ENCODE measurements around the gene PRRT4.

The PRRT4 gene

DNA sequence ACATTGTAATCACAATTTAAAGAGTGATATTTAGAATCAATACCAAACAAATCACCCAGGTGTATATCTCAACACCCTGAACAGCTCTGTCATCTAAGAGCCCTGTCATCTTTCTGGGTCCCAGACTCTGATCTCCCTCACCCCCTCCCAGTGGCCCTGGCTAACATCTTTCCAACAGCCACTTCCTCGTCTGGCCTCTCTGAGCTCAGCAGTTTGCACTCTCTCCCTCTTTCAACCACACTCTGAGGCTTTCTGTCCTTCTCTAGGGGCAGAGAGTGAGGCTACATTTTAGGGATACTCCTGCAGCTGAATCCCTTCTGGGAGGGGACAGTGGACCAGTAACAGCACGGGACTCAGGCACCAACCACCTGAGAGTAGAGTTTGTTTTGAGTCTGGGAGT, 17.1 kb upstream of the PRRT4 start:
- Histone ChIP-seq H3K27me3 (ENCODE audit: insufficient read depth, low read length) (peaks cover 2% of the 10 kb centered on the region), H3K9me3 (ENCODE audit: low read length) (no peaks in the 10 kb centered on the region), H2AFZ (ENCODE audit: low read depth, low read length) (no peak overlapping the region), H3K4me1 (ENCODE audit: insufficient read depth, low read length) (peaks cover 10% of the 10 kb centered on the region), H3K4me3 (ENCODE audit: low read length) (no peak overlapping the region), H3K36me3 (ENCODE audit: insufficient read depth, low read length) (no peaks in the 10 kb centered on the region)

DNA sequence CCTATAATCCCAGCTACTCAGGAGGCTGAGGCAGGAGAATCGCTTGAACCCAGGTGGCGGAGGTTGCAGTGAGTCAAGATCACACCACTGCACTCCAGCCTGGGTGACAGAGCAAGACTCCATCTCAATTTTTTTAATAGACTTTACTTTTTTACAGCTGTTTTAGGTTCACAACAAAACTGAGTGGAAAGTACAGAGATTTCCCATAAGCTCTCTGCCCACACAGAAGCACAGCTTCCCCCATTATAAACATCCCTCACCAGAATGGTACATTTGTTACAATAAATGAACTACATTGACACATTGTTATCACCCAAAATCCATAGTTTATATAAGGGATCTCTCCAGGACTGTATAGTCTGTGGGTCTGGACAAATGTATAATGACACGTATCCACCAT, 14.6 kb upstream of the PRRT4 start:
- Histone ChIP-seq H3K36me3 (ENCODE audit: insufficient read depth, low read length) (no peaks in the 10 kb centered on the region), H3K9me3 (ENCODE audit: low read length) (no peaks in the 10 kb centered on the region), H3K4me1 (ENCODE audit: insufficient read depth, low read length) (peaks cover 10% of the 10 kb centered on the region), H2AFZ (ENCODE audit: low read depth, low read length) (no peak overlapping the region), H3K27me3 (ENCODE audit: insufficient read depth, low read length) (no peaks in the 10 kb centered on the region), H3K4me3 (ENCODE audit: low read length) (no peak overlapping the region)

DNA sequence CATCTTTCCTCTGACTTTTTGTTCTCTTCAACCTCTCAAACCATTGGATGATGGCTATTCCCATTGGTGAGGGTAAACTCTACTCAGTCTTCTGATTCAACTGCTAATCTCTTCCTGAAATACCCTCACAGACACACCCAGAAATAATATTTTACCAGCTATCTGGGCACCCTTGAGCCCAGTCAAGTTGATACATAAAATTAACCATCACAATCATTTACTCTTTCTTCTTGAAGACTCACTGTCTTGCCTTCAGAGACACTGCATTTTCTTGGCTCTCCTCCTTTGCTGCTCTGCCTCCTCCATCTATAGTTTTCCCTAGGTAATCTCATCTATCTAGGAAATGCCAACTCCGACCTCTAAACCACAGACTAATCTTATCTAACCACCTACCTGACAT, 12.6 kb upstream of the PRRT4 start:
- Histone ChIP-seq H3K4me3 (ENCODE audit: low read length) (no peak overlapping the region), H3K27me3 (ENCODE audit: insufficient read depth, low read length) (no peaks in the 10 kb centered on the region), H2AFZ (ENCODE audit: low read depth, low read length) (no peak overlapping the region)

DNA sequence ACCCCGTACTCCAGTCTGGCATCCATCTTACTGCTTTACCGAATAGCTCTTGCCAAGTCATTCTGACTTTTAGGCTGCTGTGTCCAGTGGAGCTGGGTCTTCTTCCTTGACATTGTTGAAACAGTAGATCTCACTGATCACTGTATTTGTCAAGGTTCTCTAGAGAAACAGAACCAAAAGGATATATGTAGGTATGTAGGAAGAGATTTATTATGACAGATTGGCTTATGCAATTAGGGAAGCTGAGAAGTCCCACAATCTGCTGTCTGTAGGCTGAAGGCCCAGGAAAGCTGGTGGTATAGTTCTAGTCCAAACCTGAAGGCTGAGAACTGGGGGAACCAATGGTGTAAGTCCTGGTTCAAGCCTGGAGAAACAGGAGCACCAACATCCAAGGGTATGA, 12.1 kb upstream of the PRRT4 start:
- Histone ChIP-seq H3K4me1 (ENCODE audit: insufficient read depth, low read length) (no peaks in the 10 kb centered on the region), H2AFZ (ENCODE audit: low read depth, low read length) (no peak overlapping the region), H3K27me3 (ENCODE audit: insufficient read depth, low read length) (no peaks in the 10 kb centered on the region), H3K36me3 (ENCODE audit: insufficient read depth, low read length) (no peaks in the 10 kb centered on the region), H3K4me3 (ENCODE audit: low read length) (no peak overlapping the region), H3K9me3 (ENCODE audit: low read length) (no peaks in the 10 kb centered on the region)

More for the DNA sequence above, 12.6 kb upstream of the PRRT4 start:
- H3K36me3 ChIP-seq (ENCODE audit: insufficient read depth, low read length), result no peaks in the 10 kb centered on the region
- no peaks in the 10 kb centered on the region for H3K9me3 ChIP-seq (ENCODE audit: low read length)
- H3K4me1 ChIP-seq (ENCODE audit: insufficient read depth, low read length), result no peaks in the 10 kb centered on the region

DNA sequence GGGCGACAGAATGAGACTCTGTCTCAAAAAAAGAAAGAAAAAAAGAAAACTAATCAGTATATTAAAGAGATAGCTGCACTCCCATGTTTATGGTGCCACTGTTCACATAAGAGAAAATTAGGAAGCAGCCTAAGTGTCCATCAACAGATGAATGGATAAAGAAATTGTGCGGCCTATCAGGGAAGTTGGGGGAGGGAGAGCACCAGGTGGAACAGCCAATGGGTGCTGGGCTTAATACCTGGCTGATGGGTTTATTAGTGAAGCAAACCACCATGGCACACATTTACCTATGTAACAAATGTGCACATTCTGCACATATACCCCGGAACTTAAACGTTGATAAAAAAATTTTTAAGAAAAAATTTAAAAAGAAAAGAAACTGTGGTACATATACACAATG, 9.0 kb upstream of the PRRT4 start:
- Histone ChIP-seq H3K4me3 (ENCODE audit: low read length) (no peak overlapping the region), H3K4me1 (ENCODE audit: insufficient read depth, low read length) (no peaks in the 10 kb centered on the region), H3K36me3 (ENCODE audit: insufficient read depth, low read length) (no peaks in the 10 kb centered on the region), H3K9me3 (ENCODE audit: low read length) (no peaks in the 10 kb centered on the region), H3K27me3 (ENCODE audit: insufficient read depth, low read length) (peaks cover 10% of the 10 kb centered on the region), H2AFZ (ENCODE audit: low read depth, low read length) (no peak overlapping the region)

DNA sequence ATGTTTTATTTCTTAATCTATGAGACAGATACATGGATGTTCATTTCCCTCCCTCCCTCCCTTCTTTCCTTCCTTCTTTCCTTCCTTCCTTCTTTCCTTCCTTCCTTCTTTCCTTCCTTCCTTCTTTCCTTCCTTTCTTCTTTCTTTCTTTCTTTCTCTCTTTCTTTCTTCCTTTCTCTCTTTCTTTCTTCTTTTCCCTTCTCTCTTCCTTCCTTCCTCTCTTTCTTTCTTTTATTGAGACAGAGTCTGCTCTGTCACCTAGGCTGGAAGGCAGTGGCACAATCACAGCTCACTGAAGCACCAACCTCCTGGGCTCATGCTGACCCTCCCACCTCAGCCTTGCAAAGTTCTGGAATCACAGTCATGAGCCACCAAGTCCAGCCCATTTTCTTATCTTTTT, 5.5 kb upstream of the PRRT4 start:
- Histone ChIP-seq H3K9me3 (ENCODE audit: low read length) (no peaks in the 10 kb centered on the region), H3K4me1 (ENCODE audit: insufficient read depth, low read length) (peaks cover 1% of the 10 kb centered on the region), H3K4me3 (ENCODE audit: low read length) (no peak overlapping the region), H3K36me3 (ENCODE audit: insufficient read depth, low read length) (no peaks in the 10 kb centered on the region), H3K27me3 (ENCODE audit: insufficient read depth, low read length) (peaks cover 40% of the 10 kb centered on the region), H2AFZ (ENCODE audit: low read depth, low read length) (no peak overlapping the region)

DNA sequence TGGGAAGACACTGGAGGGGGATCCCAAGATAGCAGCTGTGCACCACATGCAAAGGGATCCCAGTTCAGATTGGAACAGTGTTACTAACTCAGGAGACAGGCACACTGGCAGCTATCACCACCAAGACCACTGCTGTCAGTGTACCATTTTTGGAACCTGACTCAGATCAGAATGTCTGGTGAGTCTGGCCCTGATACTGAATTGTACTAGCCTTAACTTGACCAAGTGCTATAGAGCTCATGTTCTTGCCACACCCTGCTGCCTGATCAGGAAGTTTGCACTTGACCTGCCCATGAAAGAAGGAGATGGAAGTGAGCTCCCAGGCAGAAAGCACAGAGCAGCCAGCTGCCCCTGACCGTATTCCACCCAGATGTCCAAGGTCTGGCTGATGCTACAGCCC, 4.8 kb upstream of the PRRT4 start:
- H3K4me3 ChIP-seq (ENCODE audit: low read length), result no peak overlapping the region
- no peaks in the 10 kb centered on the region for H3K36me3 ChIP-seq (ENCODE audit: insufficient read depth, low read length)
- no peak overlapping the region for H2AFZ ChIP-seq (ENCODE audit: low read depth, low read length)
- no peaks in the 10 kb centered on the region for H3K9me3 ChIP-seq (ENCODE audit: low read length)
- H3K27me3 ChIP-seq (ENCODE audit: insufficient read depth, low read length), result peaks cover 41% of the 10 kb centered on the region
- peaks cover 6% of the 10 kb centered on the region for H3K4me1 ChIP-seq (ENCODE audit: insufficient read depth, low read length)

DNA sequence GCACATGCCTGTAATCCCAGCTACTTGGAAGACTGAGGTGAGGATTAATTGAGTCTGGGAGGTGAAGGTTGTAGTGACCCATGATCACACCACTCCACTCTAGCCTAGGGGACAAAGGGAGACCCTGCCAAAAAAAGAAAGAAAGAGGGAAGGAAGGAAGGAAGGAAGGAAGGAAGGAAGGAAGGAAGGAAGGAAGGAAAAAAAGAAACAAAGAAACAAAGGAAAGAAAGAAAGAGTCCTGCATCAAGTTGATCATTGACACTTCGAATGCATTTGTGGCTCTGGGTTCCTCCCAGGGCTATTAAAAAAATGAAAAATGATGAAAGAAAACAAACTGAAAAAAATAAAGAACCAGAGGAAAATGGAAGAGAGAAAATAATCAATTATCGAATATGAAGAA, 3.9 kb upstream of the PRRT4 start:
- no peaks in the 10 kb centered on the region for H3K9me3 ChIP-seq (ENCODE audit: low read length)
- H3K27me3 ChIP-seq (ENCODE audit: insufficient read depth, low read length), result peaks cover 43% of the 10 kb centered on the region
- peaks cover 14% of the 10 kb centered on the region for H3K4me1 ChIP-seq (ENCODE audit: insufficient read depth, low read length)
- H2AFZ ChIP-seq (ENCODE audit: low read depth, low read length), result no peak overlapping the region
- no peak overlapping the region for H3K4me3 ChIP-seq (ENCODE audit: low read length)
- no peaks in the 10 kb centered on the region for H3K36me3 ChIP-seq (ENCODE audit: insufficient read depth, low read length)

DNA sequence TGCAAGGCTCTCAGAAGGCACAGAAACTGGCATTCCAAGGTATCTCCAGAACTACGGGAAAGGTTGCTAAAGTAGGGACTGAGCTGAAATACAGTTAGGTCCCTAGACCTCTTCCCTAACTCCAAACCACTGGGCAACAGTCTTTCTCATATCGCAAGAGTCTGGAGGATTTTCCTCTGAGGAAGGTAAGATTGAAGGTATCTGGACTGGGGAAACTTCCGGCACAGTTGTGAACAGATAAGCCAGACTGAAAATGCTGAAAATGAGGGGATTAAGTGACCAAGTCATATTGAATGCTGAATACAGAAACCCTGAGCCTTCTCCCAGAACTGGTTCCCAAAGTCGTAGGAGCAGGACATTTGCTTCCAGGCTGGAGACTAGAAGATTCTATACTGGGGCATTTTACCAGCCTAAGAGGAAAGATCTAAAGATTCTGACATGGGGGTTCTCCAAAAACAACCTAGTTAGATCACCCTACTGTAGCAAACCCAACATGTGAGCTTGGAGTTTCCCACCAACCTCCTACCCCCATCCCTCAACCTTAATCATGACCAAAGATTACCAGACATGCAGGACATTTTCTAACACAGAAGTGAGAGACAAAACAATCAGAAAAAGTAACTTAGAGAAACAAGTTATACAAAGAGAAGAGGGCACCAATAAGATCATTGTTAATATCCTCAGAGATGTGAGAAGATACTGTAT, 2.8 kb upstream of the PRRT4 start:
- no peaks in the 10 kb centered on the region for H3K9me3 ChIP-seq (ENCODE audit: low read length)
- no peak overlapping the region for H2AFZ ChIP-seq (ENCODE audit: low read depth, low read length)
- no peak overlapping the region for H3K4me3 ChIP-seq (ENCODE audit: low read length)
- H3K27me3 ChIP-seq (ENCODE audit: insufficient read depth, low read length), result peaks cover 54% of the 10 kb centered on the region
- no peaks in the 10 kb centered on the region for H3K36me3 ChIP-seq (ENCODE audit: insufficient read depth, low read length)
- H3K4me1 ChIP-seq (ENCODE audit: insufficient read depth, low read length), result peaks cover 20% of the 10 kb centered on the region

DNA sequence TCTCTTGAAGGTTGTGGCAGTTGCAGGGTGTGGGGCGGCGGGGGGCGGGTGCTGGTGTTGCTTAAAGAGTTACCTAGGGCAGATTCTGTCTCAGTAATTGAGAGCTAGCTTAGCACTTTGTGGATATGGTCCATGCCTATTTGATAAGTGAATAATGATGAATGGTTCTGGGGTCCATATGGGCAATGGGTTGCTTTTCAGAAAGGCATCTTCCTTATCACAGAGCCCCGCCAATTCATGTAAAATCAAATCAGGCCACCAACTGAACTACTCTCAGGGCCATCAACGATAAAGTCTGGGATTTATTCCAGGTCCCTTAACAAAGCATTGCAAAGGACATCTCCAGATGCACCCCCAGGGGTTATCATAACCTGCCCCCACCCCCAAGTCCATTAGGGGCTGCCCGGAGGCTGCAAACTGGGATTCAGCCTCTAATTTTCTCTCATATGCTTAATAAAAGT, 1.8 kb upstream of the PRRT4 start:
- peaks cover 20% of the 10 kb centered on the region for H3K4me1 ChIP-seq (ENCODE audit: insufficient read depth, low read length)
- no peak overlapping the region for H2AFZ ChIP-seq (ENCODE audit: low read depth, low read length)
- no peak overlapping the region for H3K4me3 ChIP-seq (ENCODE audit: low read length)
- H3K36me3 ChIP-seq (ENCODE audit: insufficient read depth, low read length), result no peaks in the 10 kb centered on the region
- H3K27me3 ChIP-seq (ENCODE audit: insufficient read depth, low read length), result peaks cover 64% of the 10 kb centered on the region
- no peaks in the 10 kb centered on the region for H3K9me3 ChIP-seq (ENCODE audit: low read length)

DNA sequence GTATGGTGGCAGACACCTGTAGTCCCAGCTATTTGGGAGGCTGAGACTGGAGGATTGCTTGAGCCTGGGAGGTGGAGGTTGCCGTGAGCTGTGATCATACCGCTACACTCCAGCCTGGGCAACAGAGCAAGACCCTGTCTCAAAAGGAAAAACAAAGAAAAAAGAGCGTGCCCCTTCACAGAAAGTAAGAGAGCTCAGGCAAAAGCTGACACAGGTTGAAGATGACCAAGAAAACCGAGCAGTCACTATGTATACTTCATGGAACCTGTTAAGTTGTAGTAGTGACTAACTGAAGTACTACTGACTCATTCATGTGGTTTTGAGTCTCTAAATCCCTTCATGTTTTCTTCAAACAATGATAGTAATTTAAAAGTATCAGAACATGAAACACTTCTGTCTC, 1.2 kb upstream of the PRRT4 start:
- peaks cover 20% of the 10 kb centered on the region for H3K4me1 ChIP-seq (ENCODE audit: insufficient read depth, low read length)
- no peaks in the 10 kb centered on the region for H3K36me3 ChIP-seq (ENCODE audit: insufficient read depth, low read length)
- no peaks in the 10 kb centered on the region for H3K9me3 ChIP-seq (ENCODE audit: low read length)
- peaks cover 66% of the 10 kb centered on the region for H3K27me3 ChIP-seq (ENCODE audit: insufficient read depth, low read length)
- H2AFZ ChIP-seq (ENCODE audit: low read depth, low read length), result no peak overlapping the region
- H3K4me3 ChIP-seq (ENCODE audit: low read length), result no peak overlapping the region

DNA sequence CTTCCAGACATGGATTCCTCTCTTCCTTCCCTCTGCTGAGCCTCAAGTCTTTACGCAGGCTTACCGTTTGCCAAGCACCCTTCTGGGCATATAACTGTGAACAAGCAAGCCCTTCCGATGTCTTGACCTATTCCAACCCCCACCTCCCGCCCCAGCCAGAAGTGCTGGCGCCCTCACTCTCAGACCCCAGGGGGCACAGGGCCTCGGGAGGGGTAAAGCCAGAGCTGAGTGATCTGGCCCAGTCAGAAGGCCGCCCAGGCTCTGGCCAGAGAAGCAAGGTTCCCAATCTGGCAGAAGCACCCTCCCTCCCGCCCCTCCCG, 1.2 kb downstream of the PRRT4 start:
- Histone ChIP-seq H3K4me1 (ENCODE audit: insufficient read depth, low read length) (peaks cover 25% of the 10 kb centered on the region), H3K9me3 (ENCODE audit: low read length) (no peaks in the 10 kb centered on the region), H3K36me3 (ENCODE audit: insufficient read depth, low read length) (no peaks in the 10 kb centered on the region), H3K27me3 (ENCODE audit: insufficient read depth, low read length) (peaks cover 58% of the 10 kb centered on the region), H2AFZ (ENCODE audit: low read depth, low read length) (no peak overlapping the region), H3K4me3 (ENCODE audit: low read length) (peak overlapping the region; percentile 49)

DNA sequence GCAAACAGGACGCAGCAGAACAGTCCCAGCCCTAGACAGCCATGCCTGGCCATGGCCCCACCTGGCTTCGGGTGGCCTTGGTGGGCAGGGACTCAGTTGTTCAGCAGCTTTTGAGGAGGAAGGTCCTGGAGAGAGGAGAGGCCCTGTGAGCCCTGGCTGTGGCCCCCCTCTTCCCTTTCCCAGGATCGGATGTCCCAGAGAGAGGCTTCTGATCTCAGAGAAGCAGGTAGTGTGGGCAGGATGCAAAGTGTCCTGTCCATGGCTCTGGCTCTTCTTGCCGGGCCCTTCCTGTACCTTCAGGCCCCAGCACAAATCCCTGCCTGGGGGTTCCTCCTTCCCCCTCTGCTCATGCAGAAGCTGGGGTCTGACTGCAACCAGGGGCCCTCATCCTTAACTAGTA, 1.6 kb downstream of the PRRT4 start:
- Histone ChIP-seq H3K9me3 (ENCODE audit: low read length) (no peaks in the 10 kb centered on the region), H2AFZ (ENCODE audit: low read depth, low read length) (no peak overlapping the region), H3K36me3 (ENCODE audit: insufficient read depth, low read length) (no peaks in the 10 kb centered on the region), H3K4me3 (ENCODE audit: low read length) (peak overlapping the region; percentile 49), H3K4me1 (ENCODE audit: insufficient read depth, low read length) (peaks cover 25% of the 10 kb centered on the region), H3K27me3 (ENCODE audit: insufficient read depth, low read length) (peaks cover 57% of the 10 kb centered on the region)

DNA sequence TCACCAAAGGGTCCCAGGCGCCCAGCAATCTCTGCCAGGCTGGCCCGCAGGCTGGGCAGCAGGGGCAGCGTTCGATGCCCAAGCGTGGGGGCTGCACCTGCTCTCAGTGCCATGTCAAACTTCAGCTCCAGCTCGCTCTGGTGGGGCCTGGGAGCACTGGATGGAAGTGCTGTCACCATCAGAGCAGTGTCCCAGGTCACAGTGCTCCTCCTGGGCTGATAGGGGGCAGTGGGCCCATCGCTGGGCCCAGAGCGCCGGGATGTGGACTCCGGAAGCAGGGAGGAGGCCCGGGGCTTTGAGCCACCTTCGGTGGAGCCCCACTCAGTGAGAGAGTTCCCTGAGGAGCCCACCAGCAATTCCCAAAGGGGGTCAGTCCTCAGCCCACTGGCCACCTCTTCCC, 2.2 kb downstream of the PRRT4 start:
- H3K4me1 ChIP-seq (ENCODE audit: insufficient read depth, low read length), result peaks cover 25% of the 10 kb centered on the region
- no peak overlapping the region for H3K4me3 ChIP-seq (ENCODE audit: low read length)
- H3K36me3 ChIP-seq (ENCODE audit: insufficient read depth, low read length), result no peaks in the 10 kb centered on the region
- peaks cover 56% of the 10 kb centered on the region for H3K27me3 ChIP-seq (ENCODE audit: insufficient read depth, low read length)
- H3K9me3 ChIP-seq (ENCODE audit: low read length), result no peaks in the 10 kb centered on the region
- H2AFZ ChIP-seq (ENCODE audit: low read depth, low read length), result no peak overlapping the region

Data from neuron (in vitro differentiated cells).